Measurements from ENCODE around the gene LCE3B. TPM values are rescaled to one million over a fixed set of nuclear protein-coding genes. Genes with fewer than 3 reads are reported as not detected.

LCE3B gene
- total RNA-seq, 2 donors from 2014 or later, result not detected

Other genes with a start within 250 kb of the LCE3B start
- gene CRNN, start 199.5 kb upstream of the LCE3B start, total RNA-seq, result not detected
- gene LCE5A, start 103.0 kb upstream of the LCE3B start, total RNA-seq, result not detected
- gene CRCT1, start 99.3 kb upstream of the LCE3B start, total RNA-seq, result not detected
- not detected for gene LCE3E, start 47.0 kb upstream of the LCE3B start, total RNA-seq
- gene LCE3D, start 33.3 kb upstream of the LCE3B start, total RNA-seq, result not detected
- not detected for gene LCE3C, start 13.6 kb upstream of the LCE3B start, total RNA-seq
- gene LCE3A, start 9.3 kb downstream of the LCE3B start, total RNA-seq, result not detected
- not detected for gene LCE2D, start 49.6 kb downstream of the LCE3B start, total RNA-seq
- gene LCE2C, start 61.5 kb downstream of the LCE3B start, total RNA-seq, result not detected
- not detected for gene LCE2B, start 72.3 kb downstream of the LCE3B start, total RNA-seq
- gene LCE2A, start 84.5 kb downstream of the LCE3B start, total RNA-seq, result not detected
- gene LCE4A, start 94.3 kb downstream of the LCE3B start, total RNA-seq, result not detected
- gene KPRP, start 144.2 kb downstream of the LCE3B start, total RNA-seq, result not detected
- not detected for gene LCE1F, start 161.3 kb downstream of the LCE3B start, total RNA-seq
- not detected for gene LCE1E, start 172.4 kb downstream of the LCE3B start, total RNA-seq
- gene LCE1D, start 182.9 kb downstream of the LCE3B start, total RNA-seq, result not detected
- not detected for gene LCE1C, start 192.8 kb downstream of the LCE3B start, total RNA-seq
- gene LCE1B, start 198.2 kb downstream of the LCE3B start, total RNA-seq, result not detected
- gene LCE1A, start 213.7 kb downstream of the LCE3B start, total RNA-seq, result not detected
- not detected for gene LCE6A, start 229.0 kb downstream of the LCE3B start, total RNA-seq
- not detected for gene LCE7A, start 246.2 kb downstream of the LCE3B start, total RNA-seq

Data from T-helper 17 cell (primary cell).